Measurements from ENCODE around the gene CREB1. TPM values are rescaled to one million over a fixed set of nuclear protein-coding genes. Genes with fewer than 3 reads are reported as not detected.

CREB1 gene
- total RNA-seq, 1 donor from 2014 or later, result 91.7 TPM

DNA sequence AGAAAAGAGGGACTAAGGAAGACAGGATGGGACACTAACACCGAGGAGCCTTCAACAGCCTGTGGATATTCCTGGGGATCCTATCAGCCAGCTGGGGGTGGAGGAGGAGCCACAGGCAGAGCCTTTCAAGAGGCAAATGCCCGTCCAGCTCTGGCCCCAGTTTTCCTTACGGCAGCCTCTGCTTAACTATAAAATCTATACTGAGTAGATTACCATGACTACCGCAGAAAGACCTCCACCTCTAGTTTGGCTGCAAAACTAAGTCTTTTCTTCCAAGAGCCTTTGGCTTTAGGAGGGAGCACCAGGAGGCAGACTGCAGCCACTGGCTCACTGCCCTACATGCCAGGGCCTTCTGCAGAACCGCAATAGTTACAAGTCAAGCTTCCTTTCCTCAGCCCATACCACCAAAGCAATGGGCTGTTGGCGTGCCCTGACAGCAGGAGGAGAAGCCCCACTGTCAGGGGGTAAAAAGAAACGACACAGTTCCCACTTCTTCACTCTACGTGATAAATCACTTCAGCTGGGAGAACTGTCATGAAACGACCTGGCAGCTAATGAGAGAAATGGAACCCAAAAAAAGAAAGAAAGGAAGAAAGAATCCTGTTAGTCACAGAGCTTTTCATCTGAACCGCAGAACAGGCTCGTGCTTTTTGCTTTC lies 25.1 kb upstream of the CREB1 start:
- DNase-seq (ENCODE audit: low read depth, low spot score), result peak; percentile 2
- peak overlapping the region; percentile 25 for H3K4me3 Mint-ChIP-seq
- peaks cover 3% of the 10 kb centered on the region for H3K27me3 Mint-ChIP-seq (ENCODE audit: low read depth)
- no peaks in the 10 kb centered on the region for H3K9me3 Mint-ChIP-seq
- peaks cover 31% of the 10 kb centered on the region for H3K4me1 Mint-ChIP-seq
- no peaks in the 10 kb centered on the region for H3K36me3 Mint-ChIP-seq (ENCODE audit: low read depth)
- H3K27ac Mint-ChIP-seq (ENCODE audit: unreplicated experiment), result no peak overlapping the region
- TF ChIP-seq, protein P1, sequence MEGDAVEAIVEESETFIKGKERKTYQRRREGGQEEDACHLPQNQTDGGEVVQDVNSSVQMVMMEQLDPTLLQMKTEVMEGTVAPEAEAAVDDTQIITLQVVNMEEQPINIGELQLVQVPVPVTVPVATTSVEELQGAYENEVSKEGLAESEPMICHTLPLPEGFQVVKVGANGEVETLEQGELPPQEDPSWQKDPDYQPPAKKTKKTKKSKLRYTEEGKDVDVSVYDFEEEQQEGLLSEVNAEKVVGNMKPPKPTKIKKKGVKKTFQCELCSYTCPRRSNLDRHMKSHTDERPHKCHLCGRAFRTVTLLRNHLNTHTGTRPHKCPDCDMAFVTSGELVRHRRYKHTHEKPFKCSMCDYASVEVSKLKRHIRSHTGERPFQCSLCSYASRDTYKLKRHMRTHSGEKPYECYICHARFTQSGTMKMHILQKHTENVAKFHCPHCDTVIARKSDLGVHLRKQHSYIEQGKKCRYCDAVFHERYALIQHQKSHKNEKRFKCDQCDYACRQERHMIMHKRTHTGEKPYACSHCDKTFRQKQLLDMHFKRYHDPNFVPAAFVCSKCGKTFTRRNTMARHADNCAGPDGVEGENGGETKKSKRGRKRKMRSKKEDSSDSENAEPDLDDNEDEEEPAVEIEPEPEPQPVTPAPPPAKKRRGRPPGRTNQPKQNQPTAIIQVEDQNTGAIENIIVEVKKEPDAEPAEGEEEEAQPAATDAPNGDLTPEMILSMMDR (conservative IDR thresholded peaks at IDR 0.05), result no peak

DNA sequence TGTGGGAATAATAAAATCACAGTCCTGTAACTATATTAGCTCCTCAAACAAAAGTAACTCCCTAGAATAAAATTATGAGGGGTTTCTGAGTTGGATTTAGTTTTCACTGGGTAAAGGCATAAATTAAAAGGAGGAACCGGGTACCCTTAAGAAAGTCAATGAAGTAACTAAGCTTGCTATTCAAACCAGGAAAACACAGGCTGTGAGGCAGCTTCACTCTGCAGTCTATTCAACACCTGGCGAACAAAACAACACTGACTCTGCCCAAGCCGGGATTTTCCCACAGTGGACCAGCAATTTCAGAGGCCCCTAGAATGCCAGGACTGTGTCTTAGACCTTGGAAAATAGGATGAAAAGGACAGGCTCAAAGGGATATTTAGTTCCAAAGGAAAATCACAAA lies 24.6 kb upstream of the CREB1 start:
- Mint-ChIP-seq H3K36me3 (ENCODE audit: low read depth) (no peaks in the 10 kb centered on the region), H3K9me3 (no peaks in the 10 kb centered on the region), H3K27me3 (ENCODE audit: low read depth) (peaks cover 3% of the 10 kb centered on the region), H3K4me1 (peaks cover 27% of the 10 kb centered on the region), H3K27ac (ENCODE audit: unreplicated experiment) (peak overlapping the region; percentile 15), H3K4me3 (peak overlapping the region; percentile 25)
- TF ChIP-seq, protein P1 (conservative IDR thresholded peaks at IDR 0.05), result no peak
- DNase-seq (ENCODE audit: low read depth, low spot score), result no peak

GRCh38 chr2:207505728-207506127 lies 24.0 kb upstream of the CREB1 start:
- Mint-ChIP-seq H3K27me3 (ENCODE audit: low read depth) (peaks cover 3% of the 10 kb centered on the region), H3K4me3 (no peak overlapping the region), H3K36me3 (ENCODE audit: low read depth) (no peaks in the 10 kb centered on the region), H3K27ac (ENCODE audit: unreplicated experiment) (peak overlapping the region; percentile 32), H3K4me1 (peaks cover 27% of the 10 kb centered on the region), H3K9me3 (no peaks in the 10 kb centered on the region)
- TF ChIP-seq, protein P1 (conservative IDR thresholded peaks at IDR 0.05), result no peak
- no peak for DNase-seq (ENCODE audit: low read depth, low spot score)

DNA sequence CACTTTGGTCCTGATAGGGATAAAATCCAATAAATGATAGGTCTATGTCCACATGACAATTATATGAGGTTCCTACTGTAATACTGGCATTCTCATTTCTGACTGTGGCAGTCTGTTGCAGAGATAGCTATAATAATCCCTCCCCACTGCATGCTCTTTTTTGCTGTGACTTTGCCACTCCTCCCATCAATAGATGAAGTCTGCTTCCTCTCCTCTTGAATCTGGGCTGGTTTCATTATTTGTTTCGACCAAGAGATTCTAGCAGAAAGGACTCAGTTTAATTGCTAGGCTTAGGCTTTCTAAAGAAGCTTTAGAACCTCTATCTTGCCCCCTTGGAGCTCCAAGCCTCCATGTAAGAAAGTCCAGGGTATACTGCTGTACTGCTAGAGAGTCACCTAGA lies 23.3 kb upstream of the CREB1 start:
- TF ChIP-seq, protein P1 (conservative IDR thresholded peaks at IDR 0.05), result no peak
- peaks cover 3% of the 10 kb centered on the region for H3K27me3 Mint-ChIP-seq (ENCODE audit: low read depth)
- no peak for DNase-seq (ENCODE audit: low read depth, low spot score)
- no peaks in the 10 kb centered on the region for H3K36me3 Mint-ChIP-seq (ENCODE audit: low read depth)
- H3K4me1 Mint-ChIP-seq, result peaks cover 27% of the 10 kb centered on the region
- H3K4me3 Mint-ChIP-seq, result no peak overlapping the region
- no peak overlapping the region for H3K27ac Mint-ChIP-seq (ENCODE audit: unreplicated experiment)
- H3K9me3 Mint-ChIP-seq, result no peaks in the 10 kb centered on the region

GRCh38 chr2:207510148-207510547 lies 19.6 kb upstream of the CREB1 start:
- Mint-ChIP-seq H3K27ac (ENCODE audit: unreplicated experiment) (no peak overlapping the region), H3K4me3 (no peak overlapping the region), H3K9me3 (no peaks in the 10 kb centered on the region), H3K36me3 (ENCODE audit: low read depth) (no peaks in the 10 kb centered on the region), H3K27me3 (ENCODE audit: low read depth) (peaks cover 4% of the 10 kb centered on the region), H3K4me1 (peaks cover 8% of the 10 kb centered on the region)
- TF ChIP-seq, protein P1 (conservative IDR thresholded peaks at IDR 0.05), result no peak
- no peak for DNase-seq (ENCODE audit: low read depth, low spot score)
